ENCODE results near the gene MUC20.
"Not testable (repeated sequence)": the region's sequence is repeated elsewhere in the genome, so short reads cannot be mapped to it uniquely, and the experiment has no call there.

Gene MUC20

GRCh38 chr3:195692781-195693427 lies 27.9 kb upstream of the MUC20 start:
- no peak for DNase-seq

DNA sequence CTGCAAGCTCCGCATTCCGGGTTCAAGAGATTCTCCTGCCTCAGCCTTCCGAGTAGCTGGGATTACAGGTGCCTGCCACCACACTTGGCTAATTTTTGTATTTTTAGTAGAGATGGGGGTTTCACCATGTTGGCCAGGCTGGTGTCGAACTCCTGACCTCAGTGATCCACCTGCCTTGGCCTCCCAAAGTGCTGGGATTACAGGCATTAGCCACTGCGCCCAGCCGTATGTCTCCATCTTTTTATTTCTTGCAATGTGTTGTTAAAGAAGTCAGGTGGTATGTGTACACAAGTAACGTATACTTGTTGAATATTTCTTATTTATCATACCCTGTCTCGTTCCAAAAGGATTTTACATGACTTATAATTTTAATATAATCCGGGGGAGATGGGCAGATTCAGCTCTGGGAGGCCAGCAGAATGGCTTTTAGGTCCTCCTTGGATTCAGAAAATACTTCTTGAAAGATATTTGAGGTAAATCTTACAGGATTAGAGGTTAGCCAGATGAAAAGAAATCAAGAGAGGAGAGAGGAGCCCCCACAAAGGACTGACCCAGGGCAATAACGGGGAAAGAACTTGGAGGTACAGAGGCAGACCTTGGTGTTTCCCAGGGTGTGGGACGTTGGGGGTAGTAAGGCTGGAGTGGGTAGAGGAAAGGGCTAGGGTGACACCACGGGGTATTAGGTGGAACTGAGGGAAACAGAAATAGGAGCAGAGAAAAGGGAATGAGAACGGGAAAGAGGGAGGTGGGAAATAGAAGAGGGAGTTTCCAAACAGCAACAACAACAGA lies 27.2 kb upstream of the MUC20 start:
- DNase-seq: no peak

DNA sequence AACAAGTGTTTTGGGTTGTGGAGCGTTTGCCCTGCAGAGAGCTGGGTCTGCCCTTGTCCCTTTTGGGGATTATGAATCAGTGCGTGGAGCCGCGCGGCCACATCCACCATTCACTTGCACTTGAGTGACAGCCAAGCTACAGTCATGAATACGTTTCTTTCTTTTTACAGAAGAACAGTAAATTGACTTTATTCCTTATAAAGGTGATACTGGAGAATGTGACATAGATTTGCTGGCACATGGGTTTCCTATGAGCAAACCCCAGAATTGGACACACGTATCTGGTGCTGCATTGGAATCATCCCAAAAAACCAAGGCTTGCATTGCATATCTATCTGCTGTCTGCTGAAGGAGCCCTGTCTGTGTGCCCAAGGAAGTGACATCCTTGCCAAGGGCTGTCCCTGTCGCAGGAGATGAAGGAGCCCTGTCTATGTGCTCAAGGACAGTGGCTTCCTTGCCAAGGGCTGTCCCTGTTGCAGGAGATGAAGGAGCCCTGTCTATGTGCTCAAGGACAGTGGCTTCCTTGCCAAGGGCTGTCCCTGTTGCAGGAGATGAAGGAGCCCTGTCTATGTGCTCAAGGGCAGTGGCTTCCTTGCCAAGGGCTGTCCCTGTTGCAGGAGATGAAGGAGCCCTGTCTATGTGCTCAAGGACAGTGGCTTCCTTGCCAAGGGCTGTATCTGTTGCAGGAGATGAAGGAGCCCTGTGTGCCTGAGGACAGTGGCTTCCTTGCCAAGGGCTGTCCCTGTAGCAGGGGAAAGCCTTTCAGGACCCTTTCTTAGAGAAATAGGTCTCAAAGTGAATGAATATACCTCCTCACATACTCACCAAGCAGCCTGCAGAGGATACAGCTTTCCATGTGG lies 26.3 kb upstream of the MUC20 start:
- DNase-seq: not testable (repeated sequence)

DNA sequence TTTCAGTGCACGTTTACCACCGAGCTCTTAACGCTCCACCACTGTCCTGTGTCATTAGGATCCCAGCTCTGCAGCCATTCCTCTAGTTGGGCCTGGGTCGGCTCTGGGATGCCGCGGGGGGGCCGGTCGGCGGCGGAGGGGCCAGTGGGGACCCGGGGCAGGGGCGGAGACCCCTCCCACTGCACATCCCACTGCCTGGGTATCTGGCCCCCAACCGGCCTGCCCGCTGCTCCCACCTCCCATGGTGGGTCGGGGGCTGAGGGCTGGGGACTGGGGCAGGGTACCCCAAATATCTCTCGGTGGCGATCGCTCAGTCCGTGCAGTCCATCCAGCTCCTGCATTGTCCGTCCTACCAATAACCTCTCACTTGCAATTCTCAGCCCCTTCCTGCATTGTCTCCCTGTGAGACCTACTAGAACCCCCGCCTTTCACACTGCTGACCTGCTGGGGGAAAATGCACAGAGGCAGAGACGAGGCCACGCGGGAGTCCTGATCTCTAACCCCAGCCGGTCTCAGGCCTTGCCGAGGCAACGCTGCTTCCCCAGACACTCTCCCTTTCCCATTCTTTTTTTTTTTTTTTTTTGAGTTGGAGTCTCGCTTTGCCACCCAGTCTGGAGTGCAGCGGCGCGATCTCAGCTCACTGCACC lies 24.0 kb upstream of the MUC20 start:
- no peak for DNase-seq

DNA sequence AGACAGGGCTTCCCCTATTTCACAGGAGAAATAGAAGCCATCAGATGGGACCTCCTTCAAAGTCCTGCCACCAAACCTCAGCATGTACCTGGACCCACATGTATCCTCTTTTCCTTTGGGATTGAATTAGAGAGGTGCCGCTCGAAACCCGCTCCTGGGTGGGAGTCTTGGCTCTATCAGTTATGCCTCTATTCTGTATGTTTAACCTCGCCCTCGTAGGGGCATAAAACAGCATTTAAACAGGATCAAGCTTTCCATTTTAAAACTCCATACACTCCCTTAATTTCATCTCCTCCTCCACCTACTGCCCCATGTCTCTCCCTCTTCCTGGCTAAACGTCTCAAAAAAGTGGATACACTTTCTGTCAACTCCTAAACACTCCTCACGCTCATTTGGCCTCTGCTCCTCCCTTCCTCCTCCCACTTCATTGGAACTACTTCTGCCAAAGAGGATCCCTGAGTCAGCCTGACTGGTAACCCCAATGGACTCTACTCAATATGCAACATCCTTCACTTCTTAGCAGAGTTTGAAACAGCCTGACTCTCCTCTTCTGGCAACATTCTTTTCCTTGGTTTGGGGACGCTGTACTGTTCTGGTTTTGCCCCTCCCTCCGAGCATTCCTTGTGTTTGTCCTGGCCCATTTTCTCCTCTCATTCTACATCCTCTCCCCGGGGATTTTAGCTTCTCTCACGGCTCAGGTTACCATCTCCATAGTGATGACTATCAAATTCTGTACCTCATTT lies 23.0 kb upstream of the MUC20 start:
- DNase-seq: no peak

DNA sequence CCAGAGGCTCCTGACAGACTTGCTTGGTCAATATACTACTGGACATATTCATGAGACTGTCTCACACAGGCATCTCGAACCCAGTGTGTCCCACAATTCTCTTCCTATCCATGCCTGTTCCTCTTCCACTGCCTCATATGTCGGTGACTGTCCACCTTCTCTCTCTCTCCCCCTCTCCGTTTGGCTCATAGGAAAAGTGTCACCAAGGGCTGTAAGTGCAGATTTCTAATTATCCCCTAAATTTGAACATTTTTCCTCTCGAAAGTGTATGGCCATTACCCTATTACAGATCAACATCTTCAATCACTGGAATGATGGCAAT lies 22.5 kb upstream of the MUC20 start:
- no peak for DNase-seq

- no peak for DNase-seq
These were observed 22.0 kb upstream of the MUC20 start for GRCh38 chr3:195698647-195699387.

- DNase-seq: no peak
These were observed 21.4 kb upstream of the MUC20 start for GRCh38 chr3:195699388-195699771.

DNA sequence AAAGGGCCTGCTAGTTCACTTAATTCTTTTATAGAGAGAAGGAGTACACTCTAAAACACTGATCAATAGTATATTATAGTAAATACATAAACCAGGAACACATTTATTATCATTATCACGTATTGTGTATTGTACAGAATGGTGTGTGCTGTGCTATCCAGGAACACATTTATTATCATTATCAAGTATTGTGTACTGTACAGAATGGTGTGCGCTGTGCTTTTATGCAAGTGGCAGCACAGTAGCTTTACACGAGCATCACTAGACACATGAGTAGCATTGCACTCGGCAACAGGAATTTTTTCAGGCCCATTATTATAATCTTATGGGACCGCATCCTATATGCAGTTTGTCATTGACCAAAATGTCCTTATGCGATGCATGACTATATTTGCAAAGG lies 20.9 kb upstream of the MUC20 start:
- DNase-seq: no peak

DNA sequence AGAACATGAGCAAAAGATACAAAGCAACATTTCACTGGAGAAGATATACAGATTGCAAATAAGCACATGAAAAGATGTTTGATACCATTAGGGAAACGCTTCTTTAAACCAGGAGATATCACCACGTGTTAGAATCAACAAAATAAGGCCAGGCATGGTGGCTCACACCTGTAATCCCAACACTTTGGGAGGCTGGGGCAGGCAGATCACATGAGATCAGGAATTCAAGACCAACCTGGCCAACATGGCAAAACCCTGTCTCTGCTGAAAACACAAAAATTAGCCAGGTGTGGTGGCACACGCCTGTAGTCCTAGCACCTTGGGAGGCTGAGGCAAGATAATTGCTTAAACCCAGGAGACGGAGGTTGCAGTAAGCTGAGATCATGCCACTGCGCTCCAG lies 20.5 kb upstream of the MUC20 start:
- DNase-seq: no peak

DNA sequence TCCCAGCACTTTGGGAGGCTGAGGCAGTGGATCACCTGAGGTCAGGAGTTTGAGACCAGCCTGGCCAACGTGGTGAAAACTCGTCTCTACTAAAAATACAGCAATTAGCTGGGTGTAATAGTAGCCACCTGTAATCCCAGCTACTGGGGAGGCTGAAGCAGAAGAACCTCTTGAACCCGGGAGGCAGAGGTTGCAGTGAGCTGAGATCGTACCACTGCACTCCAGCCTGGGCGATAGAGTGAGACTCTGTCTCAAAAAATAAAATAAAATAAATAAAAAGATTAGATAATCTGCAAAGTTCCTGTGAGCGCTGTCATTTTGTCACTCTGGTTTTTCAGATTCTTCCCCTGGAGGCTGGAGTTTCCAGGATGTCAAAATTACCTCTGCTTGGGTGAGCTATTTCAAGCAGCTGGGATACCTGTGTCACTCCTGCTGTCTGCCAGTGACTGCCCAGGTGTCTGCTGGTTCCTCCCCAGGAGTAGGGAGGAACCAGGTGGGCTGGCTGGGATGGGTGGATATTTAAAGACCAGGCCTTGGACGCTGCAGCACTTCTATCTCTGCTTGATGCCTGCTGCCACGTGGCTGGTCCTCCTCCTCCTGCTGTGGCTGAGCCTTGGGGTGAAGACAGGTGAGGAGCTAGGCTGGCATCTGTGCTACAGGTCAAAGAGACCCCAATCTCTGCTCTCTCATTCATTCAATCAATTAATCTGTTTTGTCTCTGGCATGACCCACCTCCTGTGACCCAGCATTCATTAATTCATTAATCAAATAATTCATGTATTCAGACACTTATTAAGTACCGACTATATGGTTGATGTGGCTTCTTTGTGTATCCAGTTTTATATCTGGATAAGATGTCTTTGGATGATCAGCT lies 19.5 kb upstream of the MUC20 start:
- DNase-seq: no peak

GRCh38 chr3:195703776-195704175 lies 17.0 kb upstream of the MUC20 start:
- DNase-seq: no peak

- DNase-seq: no peak
These were observed 16.3 kb upstream of the MUC20 start for GRCh38 chr3:195704433-195704999.

DNA sequence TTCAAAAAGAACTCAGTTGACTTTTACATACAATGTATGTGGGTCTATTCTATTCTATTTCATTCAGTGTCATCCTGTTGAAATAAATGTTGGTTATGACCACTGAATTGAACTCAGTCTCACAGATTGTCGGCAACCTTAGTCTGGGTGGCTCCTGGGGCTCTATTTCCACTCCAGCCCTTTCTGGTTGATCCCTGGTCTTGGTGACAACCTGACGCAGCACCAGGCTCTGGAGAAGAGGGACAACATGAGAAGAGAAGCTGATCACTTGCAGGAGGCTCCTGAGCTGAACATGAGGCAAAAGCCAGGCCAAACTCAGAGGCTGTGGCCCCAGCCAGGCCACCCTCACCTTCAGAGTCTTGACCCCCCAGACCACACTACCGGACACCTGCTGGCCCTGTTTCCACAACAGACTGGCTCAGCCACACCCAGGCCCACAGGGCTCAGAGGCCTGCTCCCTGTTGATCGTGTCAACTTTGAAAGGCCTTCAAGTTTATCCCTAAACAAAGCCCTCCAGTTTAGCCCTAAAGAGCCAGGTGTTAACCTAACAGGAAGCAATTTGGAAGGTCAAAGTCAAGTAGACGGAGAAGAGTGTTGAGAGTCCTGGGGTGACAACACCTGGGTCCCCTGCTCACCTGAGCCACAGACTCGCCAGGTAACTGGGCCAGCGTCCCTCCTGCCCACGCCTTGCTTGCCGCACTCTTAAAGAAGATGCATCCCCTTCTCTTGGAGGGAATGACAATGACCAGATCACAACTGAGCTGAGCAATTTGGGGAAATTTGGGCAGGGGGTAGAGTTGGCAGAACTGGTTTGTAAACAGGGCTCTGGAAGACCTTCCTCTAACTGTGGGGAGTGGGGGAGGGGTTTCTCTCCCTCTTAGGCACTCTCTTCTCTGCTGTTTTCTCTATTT lies 15.4 kb upstream of the MUC20 start:
- DNase-seq: no peak

GRCh38 chr3:195708061-195708460 lies 12.7 kb upstream of the MUC20 start:
- DNase-seq: no peak

- no peak for DNase-seq
These were observed 11.9 kb upstream of the MUC20 start for GRCh38 chr3:195708626-195709481.

GRCh38 chr3:195709676-195710085 lies 11.1 kb upstream of the MUC20 start:
- DNase-seq: no peak

All from NCI-H774 (cell line).